Endodermal cell (in vitro differentiated cells): Measurements from ENCODE around the gene SERPINB12. TPM values are rescaled to one million over a fixed set of nuclear protein-coding genes. Genes with fewer than 3 reads are reported as not detected.

Source experiments
- DNase-seq: peaks from one replicate; pipeline ENCODE4 v3.0.0-alpha.2; 2017
- H3K27ac ChIP-seq: 2 replicates; pipeline ENCODE4 v1.5.1; 2013; ENCODE audit warnings: mild to moderate bottlenecking, low read depth, low read length, moderate library complexity
- H3K27me3 ChIP-seq: 2 replicates; pipeline ENCODE4 v1.6.1; 2013; ENCODE audit warnings: mild to moderate bottlenecking, low read length, moderate library complexity; ENCODE audit not compliant: insufficient read depth, control insufficient read depth, poor library complexity, severe bottlenecking
- H3K36me3 ChIP-seq: 2 replicates; pipeline ENCODE4 v1.7.0; 2013; ENCODE audit warnings: mild to moderate bottlenecking, low read length, moderate library complexity; ENCODE audit not compliant: control insufficient read depth, insufficient read depth
- H3K4me1 ChIP-seq: one replicate; pipeline ENCODE4 v1.7.0; 2013; ENCODE audit warnings: low read length; ENCODE audit not compliant: control insufficient read depth, insufficient read depth
- H3K4me3 ChIP-seq: 2 replicates; pipeline ENCODE4 v1.5.1; 2013; ENCODE audit warnings: mild to moderate bottlenecking, low read length, moderate library complexity
- H3K9ac ChIP-seq: 2 replicates; pipeline ENCODE4 v1.6.1; 2013; ENCODE audit warnings: mild to moderate bottlenecking, low read length, moderate library complexity; ENCODE audit not compliant: poor library complexity, severe bottlenecking; ENCODE audit errors: extremely low read depth
- H3K9me3 ChIP-seq: 2 replicates; pipeline ENCODE4 v1.6.1; 2013; ENCODE audit warnings: mild to moderate bottlenecking, low read length, moderate library complexity; ENCODE audit not compliant: control insufficient read depth
- H3K27ac Mint-ChIP-seq: 2 replicates; pipeline ENCODE4 v1.8.0; 2020; ENCODE audit warnings: mixed read lengths
- H3K27me3 Mint-ChIP-seq: 2 replicates; pipeline ENCODE4 v1.8.0; 2021; ENCODE audit warnings: mild to moderate bottlenecking, mixed read lengths; ENCODE audit not compliant: insufficient read depth
- H3K36me3 Mint-ChIP-seq: 2 replicates; pipeline ENCODE4 v1.8.0; 2020; ENCODE audit warnings: low read depth, mixed read lengths
- H3K4me1 Mint-ChIP-seq: 2 replicates; pipeline ENCODE4 v1.8.0; 2020; ENCODE audit warnings: mixed read lengths
- H3K4me3 Mint-ChIP-seq: 2 replicates; pipeline ENCODE4 v1.8.0; 2020; ENCODE audit warnings: mild to moderate bottlenecking, moderate library complexity, mixed read lengths
- H3K9me3 Mint-ChIP-seq: 2 replicates; pipeline ENCODE4 v1.8.0; 2020; ENCODE audit warnings: mild to moderate bottlenecking, mixed read lengths
- WGBS, 2 experiments: methylation state at CpG; one replicate each; pipeline versions ENCODE4 v1.1.5 to v1.1.7; 2013; ENCODE audit warnings: missing lambda C conversion rate in 2 of 2, mixed read lengths in 1 of 2; ENCODE audit not compliant: insufficient coverage in 1 of 2, insufficient read length in 1 of 2; 5-methylcytosine and 5-hydroxymethylcytosine counted together
- total RNA-seq, 2 donors: library from RNA; stranded (reverse); fragmentation: NEBNext Ultra II Directional in 1 of 2; extraction: Animal tissue kit (Norgen Biotek cat#: 25700) in 1 of 2; gene quantifications; 2 replicates in 1 of 2; 3 replicates in 1 of 2; pipeline ENCODE4 v1.2.1, GENCODE V29; 2021
- TF ChIP-seq, protein P1 (sequence below): fragments of 200-600 bp; sonication (generic); conservative IDR thresholded peaks from 2 replicates; pipeline ENCODE4 v1.5.0; 2021; ENCODE audit warnings: antibody characterized with exemption, mild to moderate bottlenecking

SERPINB12 gene
- total RNA-seq, 2 donors from 2014 or later = not detected

DNA sequence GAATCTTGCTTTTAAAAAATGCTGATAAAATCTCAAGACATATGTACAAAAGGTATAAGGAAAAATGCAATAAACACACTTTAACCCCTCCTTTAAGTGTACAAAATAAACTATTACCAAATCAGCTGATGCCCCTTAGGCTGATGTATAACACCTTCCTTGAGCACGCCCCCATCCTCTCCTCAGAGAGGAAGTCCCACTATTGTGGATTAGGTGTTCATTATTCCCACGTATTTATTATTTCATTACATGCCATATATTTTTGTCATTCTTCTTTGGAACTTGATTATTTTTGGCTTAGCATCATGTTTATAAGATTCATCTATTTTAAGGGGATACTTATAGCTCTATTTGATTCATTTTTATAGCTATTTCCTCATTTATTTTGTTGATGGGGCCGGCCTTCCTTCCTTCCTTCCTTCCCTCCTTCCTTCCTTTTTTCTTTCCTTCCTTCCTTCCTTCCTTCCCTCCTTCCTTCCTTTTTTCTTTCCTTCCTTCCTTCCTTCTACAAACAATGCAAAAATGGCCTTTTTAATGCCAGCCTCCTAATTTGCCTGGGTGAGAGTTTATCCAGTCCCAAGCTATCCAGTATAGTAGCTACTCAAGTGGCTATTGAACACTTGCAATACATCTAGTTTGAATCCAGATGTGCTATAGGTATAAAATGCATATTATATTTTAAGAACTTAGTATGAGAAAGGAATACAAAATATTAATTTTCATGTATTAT is 49.0 kb downstream of the SERPINB12 start:
- no peaks in the 10 kb centered on the region for H3K27me3 Mint-ChIP-seq
- no peaks in the 10 kb centered on the region for H3K27me3 ChIP-seq
- no peaks in the 10 kb centered on the region for H3K4me1 Mint-ChIP-seq
- H3K27ac ChIP-seq = no peak overlapping the region
- no peak overlapping the region for H3K9ac ChIP-seq
- no peaks in the 10 kb centered on the region for H3K36me3 ChIP-seq
- H3K36me3 Mint-ChIP-seq = no peaks in the 10 kb centered on the region
- no peaks in the 10 kb centered on the region for H3K9me3 Mint-ChIP-seq
- DNase-seq = no peak
- 82 to 100% methylated on average over 1 to 2 of the region's 3 CpGs for WGBS, 2 experiments
- H3K4me1 ChIP-seq = no peaks in the 10 kb centered on the region
- TF ChIP-seq, protein P1, sequence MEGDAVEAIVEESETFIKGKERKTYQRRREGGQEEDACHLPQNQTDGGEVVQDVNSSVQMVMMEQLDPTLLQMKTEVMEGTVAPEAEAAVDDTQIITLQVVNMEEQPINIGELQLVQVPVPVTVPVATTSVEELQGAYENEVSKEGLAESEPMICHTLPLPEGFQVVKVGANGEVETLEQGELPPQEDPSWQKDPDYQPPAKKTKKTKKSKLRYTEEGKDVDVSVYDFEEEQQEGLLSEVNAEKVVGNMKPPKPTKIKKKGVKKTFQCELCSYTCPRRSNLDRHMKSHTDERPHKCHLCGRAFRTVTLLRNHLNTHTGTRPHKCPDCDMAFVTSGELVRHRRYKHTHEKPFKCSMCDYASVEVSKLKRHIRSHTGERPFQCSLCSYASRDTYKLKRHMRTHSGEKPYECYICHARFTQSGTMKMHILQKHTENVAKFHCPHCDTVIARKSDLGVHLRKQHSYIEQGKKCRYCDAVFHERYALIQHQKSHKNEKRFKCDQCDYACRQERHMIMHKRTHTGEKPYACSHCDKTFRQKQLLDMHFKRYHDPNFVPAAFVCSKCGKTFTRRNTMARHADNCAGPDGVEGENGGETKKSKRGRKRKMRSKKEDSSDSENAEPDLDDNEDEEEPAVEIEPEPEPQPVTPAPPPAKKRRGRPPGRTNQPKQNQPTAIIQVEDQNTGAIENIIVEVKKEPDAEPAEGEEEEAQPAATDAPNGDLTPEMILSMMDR = no peak
- H3K9me3 ChIP-seq = no peaks in the 10 kb centered on the region
- H3K4me3 ChIP-seq = no peak overlapping the region
- no peak overlapping the region for H3K27ac Mint-ChIP-seq
- no peak overlapping the region for H3K4me3 Mint-ChIP-seq

GRCh38 chr18:63591725-63592124 is 49.6 kb downstream of the SERPINB12 start:
- no peaks in the 10 kb centered on the region for H3K36me3 ChIP-seq
- no peak overlapping the region for H3K27ac ChIP-seq
- H3K4me3 ChIP-seq = no peak overlapping the region
- TF ChIP-seq, protein P1 = no peak
- no peak overlapping the region for H3K4me3 Mint-ChIP-seq
- DNase-seq = no peak
- no peaks in the 10 kb centered on the region for H3K27me3 ChIP-seq
- H3K27me3 Mint-ChIP-seq = no peaks in the 10 kb centered on the region
- H3K9me3 ChIP-seq = no peaks in the 10 kb centered on the region
- H3K4me1 ChIP-seq = no peaks in the 10 kb centered on the region
- no peak overlapping the region for H3K27ac Mint-ChIP-seq
- no peaks in the 10 kb centered on the region for H3K9me3 Mint-ChIP-seq
- no peaks in the 10 kb centered on the region for H3K36me3 Mint-ChIP-seq
- WGBS, 2 experiments = 71 to 91% methylated on average over 2 to 3 of the region's 3 CpGs
- H3K9ac ChIP-seq = no peak overlapping the region
- no peaks in the 10 kb centered on the region for H3K4me1 Mint-ChIP-seq

DNA sequence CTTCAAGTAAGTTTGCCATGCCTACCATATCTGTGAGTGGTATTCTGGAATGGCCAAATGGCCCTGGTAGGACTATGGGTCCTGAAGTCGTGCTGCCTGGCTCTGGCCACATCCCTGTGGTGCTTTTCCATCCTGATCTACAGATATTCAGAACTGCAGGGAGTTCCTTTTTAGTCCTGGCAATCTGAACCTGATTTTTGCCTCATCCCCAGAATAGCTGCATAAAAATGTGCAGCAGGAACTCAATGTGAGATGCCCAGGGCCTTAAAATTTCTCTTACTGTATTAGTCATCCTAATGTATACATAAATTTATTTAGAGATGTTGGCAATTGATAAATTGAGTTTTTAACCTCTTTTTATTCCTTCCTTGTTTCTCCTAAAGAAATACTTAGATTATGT is 50.3 kb downstream of the SERPINB12 start:
- TF ChIP-seq, protein P1 = no peak
- no peaks in the 10 kb centered on the region for H3K36me3 Mint-ChIP-seq
- Histone ChIP-seq H3K9ac (no peak overlapping the region), H3K27me3 (no peaks in the 10 kb centered on the region), H3K27ac (no peak overlapping the region), H3K4me3 (no peak overlapping the region), H3K36me3 (no peaks in the 10 kb centered on the region), H3K4me1 (no peaks in the 10 kb centered on the region), H3K9me3 (no peaks in the 10 kb centered on the region)
- 60 to 74% methylated on average over 1 of the region's 1 CpG for WGBS, 2 experiments
- H3K27me3 Mint-ChIP-seq = no peaks in the 10 kb centered on the region
- no peak overlapping the region for H3K27ac Mint-ChIP-seq
- no peak overlapping the region for H3K4me3 Mint-ChIP-seq
- no peaks in the 10 kb centered on the region for H3K9me3 Mint-ChIP-seq
- DNase-seq = no peak
- H3K4me1 Mint-ChIP-seq = no peaks in the 10 kb centered on the region
